ENCODE measurements around the gene RNF151. TPM values are rescaled to one million over a fixed set of nuclear protein-coding genes. Genes with fewer than 3 reads are reported as not detected.

The RNF151 gene
- total and polyA plus RNA-seq, 2 of the 13 experiments (the other 11 are each of a cell fraction or from before 2014, with no cell fraction given): not detected

- Histone ChIP-seq H3K4me3 (replicated peaks in 1 of 3; ENCODE audit: insufficient read depth in 1 of 3, low read depth in 2 of 3, low read length in 3 of 3) (no peak overlapping the region), H2AFZ (ENCODE audit: low read length) (no peak overlapping the region), H3K4me1 (ENCODE audit: insufficient read depth, low read length) (peaks cover 38% of the 10 kb centered on the region), H3K36me3 (replicated peaks in 1 of 2; ENCODE audit: control insufficient read depth in 1 of 2, insufficient read depth in 2 of 2, low read length in 2 of 2) (no peaks in the 10 kb centered on the region), H3K79me2 (ENCODE audit: insufficient read depth, low read length) (peaks cover 13% of the 10 kb centered on the region), H4K20me1 (ENCODE audit: insufficient read depth, low read length) (no peaks in the 10 kb centered on the region; the same call in 1 of the 2 replicates), H3K27me3 (ENCODE audit: control insufficient read depth in 1 of 2, insufficient read depth in 2 of 2, low read length in 2 of 2) (peaks cover 0 to 5% of the 10 kb centered on the region in 2 experiments; a peak in 1 of 5 replicates), H3K27ac (ENCODE audit: extremely low read length, insufficient read depth, low read length) (no peak overlapping the region), H3K9me3 (ENCODE audit: low read length) (no peaks in the 10 kb centered on the region), H3K9ac (ENCODE audit: insufficient read depth, low read depth, low read length) (peak overlapping the region; percentile 13; the same call in 1 of the 2 replicates), H3K4me2 (ENCODE audit: low read depth, low read length) (0 out of 2 replicates have a peak overlapping the region, but pooled peaks have one; percentile 8)
- FAIRE-seq (no peak), DNase-seq (ENCODE audit: low spot score) (no peak), ATAC-seq (peak; percentile 42)
- BruUV-seq (replicated peaks): no TSS peak
- in situ Hi-C loops (cut with HindIII; ENCODE audit: extremely low pct_ligation_motif_present, low pct_unique_long_range_greater_than_20kb): no loop called here
- ChIA-PET POLR2A (interaction anchor here (1.0 to 3.2 kb wide), 9 partner anchors 9 to 1141 kb away, joined by 3 to 18 read pairs (median 4); partner anchors contain the start of genes RPS2, TBL3 and TRAF7), CTCF (ENCODE audit: low intra/inter-chr PET ratio, low total read pairs) (no interaction called here)
- intact Hi-C loops (cut with micrococcal nuclease; ENCODE audit: unreplicated experiment): no loop called here
- WGBS (ENCODE audit: low lambda C conversion rate): 66% methylated on average over 18 of the region's 38 CpGs
- 0 out of 2 replicates have a peak, but pooled peaks have one; percentile 27 for TF ChIP-seq ETV5 (CRISPR knock-in tag; IDR thresholded peaks at IDR 0.05; ENCODE audit: borderline replicate concordance)
- TF ChIP-seq ZNF503 (CRISPR knock-in tag; IDR thresholded peaks at IDR 0.05): no peak
- no peak for TF ChIP-seq NPAS2 (CRISPR knock-in tag; IDR thresholded peaks at IDR 0.05; ENCODE audit: borderline replicate concordance)
- no peak for TF ChIP-seq KIAA2018 (CRISPR knock-in tag; IDR thresholded peaks at IDR 0.05; ENCODE audit: borderline replicate concordance)
- no peak for TF ChIP-seq MXD3 (CRISPR knock-in tag; IDR thresholded peaks at IDR 0.05)
These were observed 19.9 kb upstream of the RNF151 start for GRCh38 chr16:1946495-1947368.

Measured in HepG2 (cell line).